Lower lobe of right lung (tissue), 2 donors: ENCODE results near the gene ASIC5. TPM values are rescaled to one million over a fixed set of nuclear protein-coding genes. Genes with fewer than 3 reads are reported as not detected.
A peak's percentile ranks its signal among the peaks of the same experiment; 100 is the strongest.

ENCODE experiments used
- ATAC-seq, 2 donors: fragments of 200-7000 bp; cut with Tn5 transposase; one replicate each; pipeline ENCODE4 v1.9.1; 2020 to 2022; ENCODE audit warnings: mild to moderate bottlenecking in 2 of 2, moderate library complexity in 2 of 2
- DNase-seq: peaks from one replicate; pipeline ENCODE4 v3.0.0-alpha.2; 2020
- H3K27ac ChIP-seq: fragments of 200-600 bp; one replicate; pipeline ENCODE4 v1.8.0; 2022
- H3K27me3 ChIP-seq: fragments of 200-600 bp; one replicate; pipeline ENCODE4 v1.8.0; 2022; ENCODE audit warnings: low read depth
- H3K36me3 ChIP-seq: fragments of 200-600 bp; one replicate; pipeline ENCODE4 v1.8.0; 2022; ENCODE audit warnings: mild to moderate bottlenecking
- H3K4me1 ChIP-seq: fragments of 200-600 bp; one replicate; pipeline ENCODE4 v1.8.0; 2022
- H3K4me3 ChIP-seq: fragments of 200-600 bp; one replicate; pipeline ENCODE4 v1.8.0; 2022; ENCODE audit warnings: mild to moderate bottlenecking
- H3K9me3 ChIP-seq: fragments of 200-600 bp; one replicate; pipeline ENCODE4 v1.8.0; 2022
- CTCF ChIP-seq: fragments of 200-600 bp; IDR thresholded peaks from one replicate; pipeline ENCODE4 v1.8.0; 2022; ENCODE audit warnings: antibody characterized with exemption, mild to moderate bottlenecking
- intact Hi-C: fragments of 100-400 bp; cut with DNase I; formaldehyde crosslinking; loops from one replicate; pipeline ENCODE4 v1.11.0; 2022
- total RNA-seq: library from RNA; stranded (reverse); fragmentation: NEBNext Ultra II Directional; extraction: Animal tissue kit (Norgen Biotek cat#: 25700); gene quantifications from one replicate; pipeline ENCODE4 v1.2.1, GENCODE V29; 2021
- donor health status: DM: no; HTN: yes; CAD: no; lungs with severe emphysema.

The ASIC5 gene
- total RNA-seq, 1 donor from 2014 or later = not detected

GRCh38 chr4:155794589-155795236 is 71.4 kb downstream of the ASIC5 start:
- DNase-seq = no peak
- intact Hi-C loops = no loop called here
- no peaks in the 10 kb centered on the region for H3K27me3 ChIP-seq
- no peaks in the 10 kb centered on the region for H3K4me1 ChIP-seq
- TF ChIP-seq CTCF = no peak
- H3K9me3 ChIP-seq = no peaks in the 10 kb centered on the region
- no peak for ATAC-seq
- H3K36me3 ChIP-seq = peaks cover 8% of the 10 kb centered on the region
- H3K4me3 ChIP-seq = no peak overlapping the region
- no peak overlapping the region for H3K27ac ChIP-seq

GRCh38 chr4:155789982-155790381 is 76.1 kb downstream of the ASIC5 start:
- TF ChIP-seq CTCF = no peak
- ATAC-seq = no peak
- no peaks in the 10 kb centered on the region for H3K27me3 ChIP-seq
- H3K27ac ChIP-seq = no peak overlapping the region
- peaks cover 8% of the 10 kb centered on the region for H3K36me3 ChIP-seq
- no peak for DNase-seq
- intact Hi-C loops = loop anchor here (10.0 kb wide), 1 partner anchor 345 kb away; no protein-coding TSS in a partner anchor
- H3K9me3 ChIP-seq = no peaks in the 10 kb centered on the region
- H3K4me3 ChIP-seq = no peak overlapping the region
- H3K4me1 ChIP-seq = peaks cover 10% of the 10 kb centered on the region

GRCh38 chr4:155789391-155789790 is 76.7 kb downstream of the ASIC5 start:
- no peak for DNase-seq
- no peak overlapping the region for H3K27ac ChIP-seq
- intact Hi-C loops = loop anchor here (10.0 kb wide), 1 partner anchor 345 kb away; no protein-coding TSS in a partner anchor

GRCh38 chr4:155787113-155787710 is 78.9 kb downstream of the ASIC5 start:
- H3K27me3 ChIP-seq = no peaks in the 10 kb centered on the region
- H3K36me3 ChIP-seq = peaks cover 8% of the 10 kb centered on the region
- intact Hi-C loops = loop anchor here (10.0 kb wide), 1 partner anchor 342 kb away; no protein-coding TSS in a partner anchor
- DNase-seq (no peak), ATAC-seq (peak; percentile 83 to 94)
- peaks cover 10% of the 10 kb centered on the region for H3K4me1 ChIP-seq
- H3K4me3 ChIP-seq = no peak overlapping the region
- H3K9me3 ChIP-seq = no peaks in the 10 kb centered on the region
- TF ChIP-seq CTCF = peak; percentile 71
- H3K27ac ChIP-seq = no peak overlapping the region

More at GRCh38 chr4:155789391-155789790, 76.7 kb downstream of the ASIC5 start:
- H3K4me3 ChIP-seq = no peak overlapping the region
- TF ChIP-seq CTCF = no peak
- no peaks in the 10 kb centered on the region for H3K9me3 ChIP-seq
- no peak for ATAC-seq
- H3K36me3 ChIP-seq = peaks cover 8% of the 10 kb centered on the region
- H3K4me1 ChIP-seq = peaks cover 10% of the 10 kb centered on the region
- H3K27me3 ChIP-seq = no peaks in the 10 kb centered on the region

GRCh38 chr4:155785828-155786227 is 80.2 kb downstream of the ASIC5 start:
- ATAC-seq (peak in 1 of 2 donors; percentile 68), DNase-seq (no peak)
- no peak overlapping the region for H3K4me3 ChIP-seq
- no peak overlapping the region for H3K27ac ChIP-seq
- H3K4me1 ChIP-seq = peaks cover 10% of the 10 kb centered on the region
- no peaks in the 10 kb centered on the region for H3K27me3 ChIP-seq
- peaks cover 6% of the 10 kb centered on the region for H3K36me3 ChIP-seq
- no peaks in the 10 kb centered on the region for H3K9me3 ChIP-seq
- intact Hi-C loops = loop anchor here (10.0 kb wide), 1 partner anchor 341 kb away; no protein-coding TSS in a partner anchor
- no peak for TF ChIP-seq CTCF
